Body of pancreas (tissue), 4 donors: ENCODE data around the gene LRRN3. TPM values are rescaled to one million over a fixed set of nuclear protein-coding genes. Genes with fewer than 3 reads are reported as not detected.
A peak's percentile ranks its signal among the peaks of the same experiment; 100 is the strongest.

Source experiments
- ATAC-seq: fragments of 150-250 bp; one replicate; pipeline ENCODE4 v1.9.1; 2016
- DNase-seq, 4 donors: peaks; one replicate each; pipeline ENCODE4 v3.0.0-alpha.2; 2019
- H3K27ac ChIP-seq, 4 donors: fragments of 200-600 bp; sonication (generic); 1 replicate in 3 of 4; 2 replicates in 1 of 4; pipeline versions ENCODE4 v1.5.1 to v1.6.1; 2016 to 2019; ENCODE audit warnings: mild to moderate bottlenecking in 1 of 4, mixed read lengths in 1 of 4, moderate library complexity in 1 of 4
- H3K27me3 ChIP-seq, 2 donors: fragments of 200-600 bp; sonication (generic); one replicate each; pipeline ENCODE4 v1.6.0; 2016; ENCODE audit warnings: mild to moderate bottlenecking in 1 of 2
- H3K36me3 ChIP-seq, 2 donors: fragments of 200-600 bp; sonication (generic); replicated peaks in 1 of 2; 2 replicates each; pipeline ENCODE4 v1.5.1; 2016; ENCODE audit warnings: low read depth in 2 of 2; ENCODE audit not compliant: insufficient read depth in 1 of 2
- H3K4me1 ChIP-seq: fragments of 200-600 bp; sonication (generic); one replicate; pipeline ENCODE4 v1.6.0; 2016
- H3K4me3 ChIP-seq, 2 donors: fragments of 200-600 bp; sonication (generic); 1 replicate in 1 of 2; 2 replicates in 1 of 2; pipeline ENCODE4 v1.5.1; 2016 to 2019
- H3K9me3 ChIP-seq, 3 donors: fragments of 200-600 bp; sonication (generic); 1 replicate in 2 of 3; 2 replicates in 1 of 3; pipeline ENCODE4 v1.5.1; 2016
- POLR2A ChIP-seq, 3 donors: fragments of 450-650 bp; IDR thresholded peaks; one replicate each; pipeline ENCODE4 v1.6.1; 2016; ENCODE audit warnings: antibody characterized with exemption in 3 of 3, mild to moderate bottlenecking in 2 of 3
- WGBS, 2 donors: methylation state at CpG; one replicate each; pipeline ENCODE4 v1.1.5; 2017; 5-methylcytosine and 5-hydroxymethylcytosine counted together
- intact Hi-C: fragments of 100-400 bp; cut with DNase I; formaldehyde crosslinking; loops from one replicate; pipeline ENCODE4 v1.15.1; 2023
- total RNA-seq, 2 donors: library from RNA; depleted of rRNA; stranded (reverse); fragments of >200 nt; gene quantifications; one replicate each; pipeline ENCODE4 v1.1.0, GENCODE V29; 2016
- TF ChIP-seq, protein P1 (sequence below), 7 experiments: fragments of 450-650 bp in 4 of 7; fragments of 200-600 bp in 3 of 7; sonication (generic) in 3 of 7; IDR thresholded peaks; one replicate each; pipeline ENCODE4 v1.5.1; 2016 to 2019; ENCODE audit warnings: antibody characterized with exemption in 7 of 7

The LRRN3 gene
- 1 to 10 TPM in 1 of 2 donors, under 1 TPM in 1; 0.26 to 2.6 TPM for total RNA-seq

DNA sequence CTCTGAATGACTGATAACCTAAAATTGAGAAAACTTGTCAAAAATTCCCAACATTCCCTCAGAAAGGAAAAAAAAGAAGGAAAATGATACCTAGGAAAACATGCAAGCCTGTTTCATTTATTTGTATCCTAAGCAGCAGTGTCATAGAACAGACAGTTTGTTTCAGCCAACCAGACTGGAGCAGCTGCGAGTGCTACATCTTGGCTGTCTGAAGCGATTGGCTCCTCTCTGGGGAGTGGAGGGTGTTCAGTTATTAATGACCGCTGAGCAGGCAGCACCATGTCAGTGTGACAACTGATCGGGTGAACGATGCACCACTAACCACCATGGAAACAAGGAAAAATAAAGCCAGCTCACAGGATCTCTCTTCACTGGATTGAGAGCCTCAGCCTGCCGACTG, at the start of gene LRRN3:
Gene LRRN3, plus strand, starts transcription at position 282 of the 400 bp plus-strand sequence. CDS start 31,646 bp downstream, outside the sequence.
- Histone ChIP-seq H3K27me3 (no peaks in the 10 kb centered on the region), H3K4me1 (peaks cover 5% of the 10 kb centered on the region), H3K27ac (no peak within 1 kb of the TSS), H3K4me3 (no peak within 1 kb of the TSS), H3K36me3 (no peaks in the 10 kb centered on the region), H3K9me3 (no peaks in the 10 kb centered on the region)
- 55 to 61% methylated on average over 6 of the region's 6 CpGs for WGBS, 2 donors
- peak in 2 of 4 donors; percentile 13 to 29 for DNase-seq
- no peak for ATAC-seq
- no peak for TF ChIP-seq POLR2A (IDR thresholded peaks at IDR 0.05)
- intact Hi-C loops, result loop anchor here (10.0 kb wide), 1 partner anchor 394 kb away; no protein-coding TSS in a partner anchor

DNA sequence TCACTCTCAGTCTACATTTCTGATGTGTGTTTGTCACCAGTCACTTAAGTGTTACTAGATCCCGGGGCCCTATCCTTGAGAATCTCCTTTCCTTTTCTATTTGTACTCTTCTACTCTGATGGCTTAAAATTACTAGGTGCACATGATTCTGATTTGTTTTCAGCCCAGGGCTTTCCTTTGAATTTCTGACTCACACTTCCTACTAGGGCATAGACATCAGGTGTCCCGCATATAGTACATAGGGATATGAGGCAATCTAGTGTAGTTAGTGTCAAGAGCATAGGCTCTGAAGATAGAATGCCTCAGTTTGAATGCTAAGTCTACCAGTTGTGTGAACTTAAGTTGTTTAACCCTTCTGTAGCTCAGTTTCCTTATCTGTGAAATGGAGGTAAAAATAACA, 49.4 kb upstream of the LRRN3 start:
- no peaks in the 10 kb centered on the region for H3K36me3 ChIP-seq
- H3K27ac ChIP-seq, result no peak overlapping the region
- intact Hi-C loops, result no loop called here
- ATAC-seq, result no peak
- DNase-seq, result no peak
- H3K9me3 ChIP-seq, result no peaks in the 10 kb centered on the region
- WGBS, 2 donors, result 90 to 98% methylated on average over 2 of the region's 2 CpGs
- TF ChIP-seq, protein P1, sequence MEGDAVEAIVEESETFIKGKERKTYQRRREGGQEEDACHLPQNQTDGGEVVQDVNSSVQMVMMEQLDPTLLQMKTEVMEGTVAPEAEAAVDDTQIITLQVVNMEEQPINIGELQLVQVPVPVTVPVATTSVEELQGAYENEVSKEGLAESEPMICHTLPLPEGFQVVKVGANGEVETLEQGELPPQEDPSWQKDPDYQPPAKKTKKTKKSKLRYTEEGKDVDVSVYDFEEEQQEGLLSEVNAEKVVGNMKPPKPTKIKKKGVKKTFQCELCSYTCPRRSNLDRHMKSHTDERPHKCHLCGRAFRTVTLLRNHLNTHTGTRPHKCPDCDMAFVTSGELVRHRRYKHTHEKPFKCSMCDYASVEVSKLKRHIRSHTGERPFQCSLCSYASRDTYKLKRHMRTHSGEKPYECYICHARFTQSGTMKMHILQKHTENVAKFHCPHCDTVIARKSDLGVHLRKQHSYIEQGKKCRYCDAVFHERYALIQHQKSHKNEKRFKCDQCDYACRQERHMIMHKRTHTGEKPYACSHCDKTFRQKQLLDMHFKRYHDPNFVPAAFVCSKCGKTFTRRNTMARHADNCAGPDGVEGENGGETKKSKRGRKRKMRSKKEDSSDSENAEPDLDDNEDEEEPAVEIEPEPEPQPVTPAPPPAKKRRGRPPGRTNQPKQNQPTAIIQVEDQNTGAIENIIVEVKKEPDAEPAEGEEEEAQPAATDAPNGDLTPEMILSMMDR (IDR thresholded peaks at IDR 0.05), result no peak
- no peak for TF ChIP-seq POLR2A (IDR thresholded peaks at IDR 0.05)
- H3K4me3 ChIP-seq, result no peak overlapping the region
- H3K27me3 ChIP-seq, result no peaks in the 10 kb centered on the region
- peaks cover 5% of the 10 kb centered on the region for H3K4me1 ChIP-seq

DNA sequence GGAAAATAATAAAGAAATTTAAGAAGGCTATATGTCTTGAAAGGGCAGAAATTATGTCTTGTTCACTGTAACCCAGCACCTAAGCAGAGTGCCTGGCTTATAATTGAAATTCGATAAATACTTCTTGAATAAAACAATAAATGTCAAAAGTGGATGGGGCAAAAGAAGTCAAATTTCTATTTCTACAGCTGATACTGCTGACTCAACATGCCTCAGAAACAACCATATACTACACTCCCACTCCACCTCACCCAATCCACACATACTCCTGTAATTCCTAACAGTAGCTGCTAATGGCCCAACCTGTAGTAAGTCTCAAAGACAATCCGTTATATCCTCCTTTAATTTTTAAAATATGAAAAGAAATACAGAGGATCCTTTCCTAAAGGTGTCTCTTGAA, 48.1 kb upstream of the LRRN3 start:
- Histone ChIP-seq H3K36me3 (no peaks in the 10 kb centered on the region), H3K27me3 (no peaks in the 10 kb centered on the region), H3K27ac (no peak overlapping the region), H3K4me3 (no peak overlapping the region), H3K9me3 (no peaks in the 10 kb centered on the region), H3K4me1 (peaks cover 5% of the 10 kb centered on the region)
- ATAC-seq (no peak), DNase-seq (no peak)
- intact Hi-C loops, result no loop called here
- no peak for TF ChIP-seq POLR2A (IDR thresholded peaks at IDR 0.05)
- TF ChIP-seq, protein P1 (IDR thresholded peaks at IDR 0.05), result no peak
- 87 to 92% methylated on average over 2 of the region's 2 CpGs for WGBS, 2 donors

DNA sequence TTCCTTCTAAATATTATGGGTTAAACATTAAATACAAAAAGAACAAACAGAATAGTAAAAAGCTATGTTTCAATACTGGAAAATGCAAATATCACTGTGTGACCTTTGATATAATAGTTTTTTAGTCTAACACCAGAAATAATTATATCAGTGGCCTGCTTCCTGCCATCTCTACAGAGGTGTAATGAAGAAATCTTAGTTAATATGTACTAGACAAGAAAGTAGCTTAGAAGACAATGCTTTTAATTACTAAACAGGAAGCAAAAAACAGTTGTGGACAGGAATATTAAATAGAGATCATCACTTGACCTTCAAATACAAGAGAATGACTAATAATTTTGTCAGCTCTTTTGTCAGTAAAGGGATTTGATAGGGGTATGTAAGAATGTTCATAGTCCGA, 47.4 kb upstream of the LRRN3 start:
- peaks cover 5% of the 10 kb centered on the region for H3K4me1 ChIP-seq
- ATAC-seq (no peak), DNase-seq (no peak)
- no peaks in the 10 kb centered on the region for H3K27me3 ChIP-seq
- no peak overlapping the region for H3K4me3 ChIP-seq
- H3K27ac ChIP-seq, result no peak overlapping the region
- intact Hi-C loops, result no loop called here
- no peaks in the 10 kb centered on the region for H3K9me3 ChIP-seq
- H3K36me3 ChIP-seq, result no peaks in the 10 kb centered on the region
- TF ChIP-seq, protein P1 (IDR thresholded peaks at IDR 0.05), result no peak
- no peak for TF ChIP-seq POLR2A (IDR thresholded peaks at IDR 0.05)
- WGBS, 2 donors, result 84 to 90% methylated on average over 1 of the region's 1 CpG

DNA sequence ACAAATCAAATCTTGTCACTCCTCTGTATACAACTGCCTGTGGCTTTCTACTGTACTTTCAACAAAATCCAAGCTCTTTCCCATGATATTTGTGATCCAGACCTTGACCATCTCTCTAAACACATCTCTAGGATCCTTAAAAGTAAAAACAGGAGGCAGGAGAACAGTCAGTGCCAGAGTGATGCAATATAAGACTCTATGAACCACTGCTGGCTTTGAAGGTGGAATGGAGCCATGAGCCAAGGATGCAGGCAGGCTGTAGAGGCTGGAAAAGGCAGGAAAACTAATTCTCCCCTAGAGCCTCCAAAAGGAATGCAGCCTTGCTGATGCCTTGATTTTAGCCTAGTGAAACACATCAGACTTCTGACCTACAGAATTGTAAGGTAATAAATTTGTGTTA, 45.5 kb upstream of the LRRN3 start:
- no peak for ATAC-seq
- H3K36me3 ChIP-seq, result no peaks in the 10 kb centered on the region
- H3K4me1 ChIP-seq, result peaks cover 5% of the 10 kb centered on the region
- intact Hi-C loops, result no loop called here
- no peak overlapping the region for H3K27ac ChIP-seq
- H3K27me3 ChIP-seq, result no peaks in the 10 kb centered on the region
- DNase-seq, result peak in 1 of 4 donors; percentile 3
- no peaks in the 10 kb centered on the region for H3K9me3 ChIP-seq
- H3K4me3 ChIP-seq, result no peak overlapping the region
- TF ChIP-seq, protein P1 (IDR thresholded peaks at IDR 0.05), result no peak
- no peak for TF ChIP-seq POLR2A (IDR thresholded peaks at IDR 0.05)
